Measurements from ENCODE around the gene PRKCQ. TPM values are rescaled to one million over a fixed set of nuclear protein-coding genes. Genes with fewer than 3 reads are reported as not detected.

The PRKCQ gene
- total and polyA plus RNA-seq, 2 experiments from 2014 or later: 0.43 to 0.97 TPM

GRCh38 chr10:6461961-6462360 lies 118.1 kb downstream of the PRKCQ start:
- Histone ChIP-seq H2AFZ (no peak overlapping the region), H3K4me1 (ENCODE audit: insufficient read depth) (peaks cover 2% of the 10 kb centered on the region), H3K36me3 (replicated peaks; ENCODE audit: insufficient read depth, low read depth) (no peaks in the 10 kb centered on the region), H3K4me2 (no peak overlapping the region), H3K27me3 (no peaks in the 10 kb centered on the region), H3K4me3 (no peak overlapping the region), H3K9me2 (replicated peaks; ENCODE audit: insufficient read depth) (no peaks in the 10 kb centered on the region), H3K79me2 (no peaks in the 10 kb centered on the region), H3K27ac (no peak overlapping the region), H3K9me3 (ENCODE audit: low read depth) (no peaks in the 10 kb centered on the region), H4K20me1 (ENCODE audit: insufficient read depth, poor library complexity, severe bottlenecking) (no peaks in the 10 kb centered on the region)
- TF ChIP-seq CTCF (IDR thresholded peaks at IDR 0.05; ENCODE audit: poor library complexity) (no peak), EZH2 (IDR thresholded peaks at IDR 0.05; ENCODE audit: borderline replicate concordance) (no peak), EZH2phosphoT487 (IDR thresholded peaks at IDR 0.05; ENCODE audit: low read depth, severe bottlenecking, unreplicated experiment) (no peak)
- DNase-seq (ENCODE audit: low spot score): no peak
- WGBS (ENCODE audit: low lambda C conversion rate, missing lambda C conversion rate): 87% methylated on average over 3 of the region's 3 CpGs

- no peak overlapping the region for H3K27ac ChIP-seq
- WGBS (ENCODE audit: low lambda C conversion rate, missing lambda C conversion rate): 100% methylated on average over 2 of the region's 2 CpGs
Measured at GRCh38 chr10:6460861-6461409, 119.1 kb downstream of the PRKCQ start.

GRCh38 chr10:6458814-6459213 lies 121.3 kb downstream of the PRKCQ start:
- H3K4me1 ChIP-seq (ENCODE audit: insufficient read depth): no peaks in the 10 kb centered on the region
- H3K27ac ChIP-seq: no peak overlapping the region
- no peaks in the 10 kb centered on the region for H3K79me2 ChIP-seq
- no peak for DNase-seq (ENCODE audit: low spot score)
- H3K9me3 ChIP-seq (ENCODE audit: low read depth): no peaks in the 10 kb centered on the region
- no peak overlapping the region for H3K4me2 ChIP-seq
- H2AFZ ChIP-seq: no peak overlapping the region
- 93% methylated on average over 5 of the region's 5 CpGs for WGBS (ENCODE audit: low lambda C conversion rate, missing lambda C conversion rate)
- H3K27me3 ChIP-seq: no peaks in the 10 kb centered on the region
- no peak overlapping the region for H3K4me3 ChIP-seq
- TF ChIP-seq EZH2 (IDR thresholded peaks at IDR 0.05; ENCODE audit: borderline replicate concordance) (no peak), CTCF (IDR thresholded peaks at IDR 0.05; ENCODE audit: poor library complexity) (no peak), EZH2phosphoT487 (IDR thresholded peaks at IDR 0.05; ENCODE audit: low read depth, severe bottlenecking, unreplicated experiment) (no peak)
- H4K20me1 ChIP-seq (ENCODE audit: insufficient read depth, poor library complexity, severe bottlenecking): no peaks in the 10 kb centered on the region
- no peaks in the 10 kb centered on the region for H3K9me2 ChIP-seq (replicated peaks; ENCODE audit: insufficient read depth)
- H3K36me3 ChIP-seq (replicated peaks; ENCODE audit: insufficient read depth, low read depth): no peaks in the 10 kb centered on the region

More at GRCh38 chr10:6460861-6461409, 119.1 kb downstream of the PRKCQ start:
- Histone ChIP-seq H3K79me2 (no peaks in the 10 kb centered on the region), H3K9me3 (ENCODE audit: low read depth) (no peaks in the 10 kb centered on the region), H3K4me2 (no peak overlapping the region), H3K27me3 (no peaks in the 10 kb centered on the region), H3K36me3 (replicated peaks; ENCODE audit: insufficient read depth, low read depth) (no peaks in the 10 kb centered on the region), H3K4me3 (no peak overlapping the region), H3K4me1 (ENCODE audit: insufficient read depth) (no peaks in the 10 kb centered on the region), H2AFZ (no peak overlapping the region), H3K9me2 (replicated peaks; ENCODE audit: insufficient read depth) (no peaks in the 10 kb centered on the region), H4K20me1 (ENCODE audit: insufficient read depth, poor library complexity, severe bottlenecking) (no peaks in the 10 kb centered on the region)
- no peak for DNase-seq (ENCODE audit: low spot score)
- TF ChIP-seq EZH2 (IDR thresholded peaks at IDR 0.05; ENCODE audit: borderline replicate concordance): no peak
- TF ChIP-seq CTCF (IDR thresholded peaks at IDR 0.05; ENCODE audit: poor library complexity): no peak
- TF ChIP-seq EZH2phosphoT487 (IDR thresholded peaks at IDR 0.05; ENCODE audit: low read depth, severe bottlenecking, unreplicated experiment): no peak

All from hepatocyte (in vitro differentiated cells).